ENCODE results near the gene PTH1R. TPM values are rescaled to one million over a fixed set of nuclear protein-coding genes. Genes with fewer than 3 reads are reported as not detected.

The PTH1R gene
- total RNA-seq, 1 donor from 2014 or later = 15.4 TPM

DNA sequence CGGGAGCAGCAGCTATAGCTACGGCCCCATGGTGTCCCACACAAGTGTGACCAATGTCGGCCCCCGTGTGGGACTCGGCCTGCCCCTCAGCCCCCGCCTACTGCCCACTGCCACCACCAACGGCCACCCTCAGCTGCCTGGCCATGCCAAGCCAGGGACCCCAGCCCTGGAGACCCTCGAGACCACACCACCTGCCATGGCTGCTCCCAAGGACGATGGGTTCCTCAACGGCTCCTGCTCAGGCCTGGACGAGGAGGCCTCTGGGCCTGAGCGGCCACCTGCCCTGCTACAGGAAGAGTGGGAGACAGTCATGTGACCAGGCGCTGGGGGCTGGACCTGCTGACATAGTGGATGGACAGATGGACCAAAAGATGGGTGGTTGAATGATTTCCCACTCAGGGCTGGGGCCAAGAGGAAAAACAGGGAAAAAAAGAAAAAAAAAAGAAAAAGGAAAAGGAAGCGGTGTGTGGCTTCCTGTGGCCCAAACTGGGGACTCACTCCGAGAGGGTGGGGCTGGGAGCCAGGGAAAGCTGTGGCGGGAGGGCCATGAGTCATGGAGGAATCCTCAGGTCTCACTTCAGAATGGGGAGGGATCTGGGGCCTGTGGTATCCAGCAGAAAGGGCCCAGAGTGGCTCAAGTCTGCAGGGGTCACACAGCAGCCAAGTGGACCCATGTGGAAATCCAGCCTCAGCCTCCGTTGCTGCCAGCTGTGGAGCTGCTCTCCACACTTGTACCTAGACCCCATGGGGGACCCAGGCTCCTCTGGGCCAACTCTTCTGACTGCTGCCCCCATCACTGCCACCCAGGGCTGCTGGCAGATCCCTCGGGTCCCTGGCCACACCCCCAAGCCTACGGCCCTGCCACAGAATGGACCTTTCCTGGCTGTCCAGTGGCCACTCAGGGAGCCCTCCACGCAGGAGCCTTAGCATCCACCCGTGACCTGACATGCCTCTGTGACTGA is 26.1 kb downstream of the PTH1R start:
- TF ChIP-seq, protein P1, sequence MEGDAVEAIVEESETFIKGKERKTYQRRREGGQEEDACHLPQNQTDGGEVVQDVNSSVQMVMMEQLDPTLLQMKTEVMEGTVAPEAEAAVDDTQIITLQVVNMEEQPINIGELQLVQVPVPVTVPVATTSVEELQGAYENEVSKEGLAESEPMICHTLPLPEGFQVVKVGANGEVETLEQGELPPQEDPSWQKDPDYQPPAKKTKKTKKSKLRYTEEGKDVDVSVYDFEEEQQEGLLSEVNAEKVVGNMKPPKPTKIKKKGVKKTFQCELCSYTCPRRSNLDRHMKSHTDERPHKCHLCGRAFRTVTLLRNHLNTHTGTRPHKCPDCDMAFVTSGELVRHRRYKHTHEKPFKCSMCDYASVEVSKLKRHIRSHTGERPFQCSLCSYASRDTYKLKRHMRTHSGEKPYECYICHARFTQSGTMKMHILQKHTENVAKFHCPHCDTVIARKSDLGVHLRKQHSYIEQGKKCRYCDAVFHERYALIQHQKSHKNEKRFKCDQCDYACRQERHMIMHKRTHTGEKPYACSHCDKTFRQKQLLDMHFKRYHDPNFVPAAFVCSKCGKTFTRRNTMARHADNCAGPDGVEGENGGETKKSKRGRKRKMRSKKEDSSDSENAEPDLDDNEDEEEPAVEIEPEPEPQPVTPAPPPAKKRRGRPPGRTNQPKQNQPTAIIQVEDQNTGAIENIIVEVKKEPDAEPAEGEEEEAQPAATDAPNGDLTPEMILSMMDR (IDR thresholded peaks at IDR 0.05) = no peak
- no peak for DNase-seq (ENCODE audit: extremely low spot score, unreplicated experiment)
- H3K36me3 Mint-ChIP-seq (ENCODE audit: unreplicated experiment) = no peaks in the 10 kb centered on the region
- no peaks in the 10 kb centered on the region for H3K27me3 Mint-ChIP-seq (ENCODE audit: unreplicated experiment)
- no peak overlapping the region for H3K27ac Mint-ChIP-seq (ENCODE audit: unreplicated experiment)
- no peak overlapping the region for H3K4me3 Mint-ChIP-seq (ENCODE audit: unreplicated experiment)
- H3K9me3 Mint-ChIP-seq (ENCODE audit: unreplicated experiment) = no peaks in the 10 kb centered on the region
- peaks cover 5% of the 10 kb centered on the region for H3K4me1 Mint-ChIP-seq (ENCODE audit: unreplicated experiment)

DNA sequence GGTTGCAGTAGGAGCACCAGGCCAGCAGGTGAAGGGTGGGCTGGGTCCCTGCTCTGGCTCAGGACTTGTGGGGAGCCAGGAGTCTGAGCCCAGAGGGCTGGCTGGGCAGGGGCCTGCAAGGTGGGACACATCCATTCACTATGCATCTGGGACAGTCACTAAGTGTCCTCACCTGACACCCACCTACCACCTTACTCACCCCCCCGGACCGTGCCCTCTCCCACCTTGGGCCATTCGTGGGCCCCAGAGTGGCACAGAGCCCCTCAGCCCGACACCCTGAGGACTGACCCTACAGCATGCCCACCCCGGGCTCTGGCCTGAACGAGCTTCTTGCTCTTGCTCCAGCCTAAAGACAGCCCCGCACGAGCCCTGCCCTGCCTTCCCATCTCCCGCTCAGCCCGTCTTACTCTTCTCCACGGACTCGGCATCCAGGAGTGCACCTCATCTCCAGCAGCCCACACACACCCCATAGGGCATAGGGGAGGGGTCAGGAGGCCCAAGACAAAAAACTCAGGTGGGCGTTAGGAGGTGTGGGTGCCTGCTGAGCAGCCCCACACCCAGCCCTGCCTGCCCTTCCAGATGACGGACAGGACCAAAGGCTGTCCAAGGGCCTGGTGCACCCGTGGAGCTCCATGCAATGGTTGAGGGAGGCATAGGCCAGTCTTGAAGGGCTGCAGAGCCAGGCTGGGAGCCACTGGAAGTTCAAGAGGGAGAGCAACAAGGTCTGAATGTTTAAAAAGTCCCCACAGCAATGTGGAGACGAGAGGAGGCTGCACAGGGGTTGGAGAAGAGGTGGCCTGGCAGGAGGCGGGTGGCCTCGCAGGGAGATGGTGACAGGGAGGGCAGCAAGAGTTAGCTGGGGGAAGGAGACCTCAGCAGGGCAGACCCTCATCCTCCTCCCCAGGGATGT is 27.0 kb downstream of the PTH1R start:
- Mint-ChIP-seq H3K9me3 (ENCODE audit: unreplicated experiment) (no peaks in the 10 kb centered on the region), H3K36me3 (ENCODE audit: unreplicated experiment) (no peaks in the 10 kb centered on the region), H3K27ac (ENCODE audit: unreplicated experiment) (no peak overlapping the region), H3K4me1 (ENCODE audit: unreplicated experiment) (peaks cover 10% of the 10 kb centered on the region), H3K4me3 (ENCODE audit: unreplicated experiment) (no peak overlapping the region), H3K27me3 (ENCODE audit: unreplicated experiment) (no peaks in the 10 kb centered on the region)
- TF ChIP-seq, protein P1 (IDR thresholded peaks at IDR 0.05) = no peak
- no peak for DNase-seq (ENCODE audit: extremely low spot score, unreplicated experiment)

DNA sequence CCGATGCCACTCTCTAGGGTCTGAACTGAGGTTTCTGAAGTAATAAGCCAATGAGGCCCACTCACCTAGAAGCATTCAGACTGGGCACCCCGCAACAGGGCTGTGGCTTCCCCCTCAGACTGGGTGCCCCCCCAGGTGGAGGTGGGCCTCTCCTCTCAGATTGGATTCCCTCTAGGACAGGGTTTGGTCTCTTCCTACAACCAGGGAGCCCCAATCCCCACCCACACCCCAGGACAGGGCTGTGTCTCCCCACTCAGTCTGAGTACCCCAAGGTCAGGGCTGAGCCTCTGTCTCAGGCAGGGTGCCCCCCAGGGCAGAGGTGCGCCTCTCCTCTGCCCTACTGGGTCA is 27.7 kb downstream of the PTH1R start:
- H3K4me3 Mint-ChIP-seq (ENCODE audit: unreplicated experiment) = no peak overlapping the region
- H3K4me1 Mint-ChIP-seq (ENCODE audit: unreplicated experiment) = peaks cover 10% of the 10 kb centered on the region

DNA sequence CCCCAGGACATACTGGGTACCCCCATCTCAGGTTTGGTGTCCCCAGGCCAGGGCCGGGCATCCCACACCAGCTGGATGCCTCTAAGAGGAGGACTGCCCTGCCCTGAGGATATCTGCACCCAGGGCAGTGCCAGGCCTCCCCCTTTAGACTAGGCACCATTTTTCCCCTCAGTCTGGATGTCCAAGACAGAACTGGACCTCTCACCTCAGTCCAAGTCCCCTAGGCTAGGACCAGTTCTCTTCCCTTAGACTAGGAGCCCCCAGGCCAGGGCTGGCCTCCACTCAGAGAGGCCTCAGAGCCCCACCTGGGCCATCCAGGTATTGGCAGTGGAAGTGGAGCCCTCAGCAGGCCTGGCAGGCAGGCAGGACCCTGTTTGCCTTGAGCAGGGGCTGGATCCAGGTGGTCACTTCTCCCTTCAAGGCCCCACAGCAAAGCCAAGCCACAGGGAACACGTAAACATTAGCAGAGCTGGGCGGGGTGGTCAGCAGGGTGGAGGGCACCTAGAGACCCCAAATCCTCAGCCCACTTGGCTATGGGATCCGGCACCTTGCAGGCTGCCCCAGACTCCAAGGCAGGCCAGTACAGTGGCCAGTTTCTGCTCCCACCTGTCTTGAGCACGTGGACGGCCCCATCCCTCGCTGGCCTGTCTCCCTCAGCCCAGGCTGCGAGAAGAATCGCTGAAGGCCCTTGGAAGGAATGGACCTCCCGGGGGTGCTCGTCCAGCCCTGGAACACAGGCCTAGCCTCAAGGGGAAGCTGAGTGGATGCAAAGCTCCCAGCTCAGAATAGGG is 28.3 kb downstream of the PTH1R start:
- no peak for DNase-seq (ENCODE audit: extremely low spot score, unreplicated experiment)
- no peaks in the 10 kb centered on the region for H3K36me3 Mint-ChIP-seq (ENCODE audit: unreplicated experiment)
- H3K4me3 Mint-ChIP-seq (ENCODE audit: unreplicated experiment) = no peak overlapping the region
- TF ChIP-seq, protein P1 (IDR thresholded peaks at IDR 0.05) = no peak
- H3K27ac Mint-ChIP-seq (ENCODE audit: unreplicated experiment) = no peak overlapping the region
- peaks cover 10% of the 10 kb centered on the region for H3K4me1 Mint-ChIP-seq (ENCODE audit: unreplicated experiment)
- H3K9me3 Mint-ChIP-seq (ENCODE audit: unreplicated experiment) = no peaks in the 10 kb centered on the region
- H3K27me3 Mint-ChIP-seq (ENCODE audit: unreplicated experiment) = no peaks in the 10 kb centered on the region

More for the DNA sequence above, 27.7 kb downstream of the PTH1R start:
- H3K27ac Mint-ChIP-seq (ENCODE audit: unreplicated experiment) = no peak overlapping the region
- no peaks in the 10 kb centered on the region for H3K9me3 Mint-ChIP-seq (ENCODE audit: unreplicated experiment)
- H3K27me3 Mint-ChIP-seq (ENCODE audit: unreplicated experiment) = no peaks in the 10 kb centered on the region
- TF ChIP-seq, protein P1 (IDR thresholded peaks at IDR 0.05) = no peak
- no peak for DNase-seq (ENCODE audit: extremely low spot score, unreplicated experiment)
- H3K36me3 Mint-ChIP-seq (ENCODE audit: unreplicated experiment) = no peaks in the 10 kb centered on the region

Measured in osteocyte (in vitro differentiated cells).